Stimulated activated CD4-positive, alpha-beta T cell treated with anti-CD3 and anti-CD28 coated beads, Interleukin-2, amount 100 ng/mL, for 48 hours (primary cell): ENCODE measurements around the gene CRELD1.
A peak's percentile ranks its signal among the peaks of the same experiment; 100 is the strongest.
"Not testable (repeated sequence)": the region's sequence is repeated elsewhere in the genome, so short reads cannot be mapped to it uniquely, and the experiment has no call there.

Experiments used
- DNase-seq, 2 donors: peaks; one replicate each; pipeline ENCODE4 v3.0.0-alpha.2; 2020

The CRELD1 gene, protein sequence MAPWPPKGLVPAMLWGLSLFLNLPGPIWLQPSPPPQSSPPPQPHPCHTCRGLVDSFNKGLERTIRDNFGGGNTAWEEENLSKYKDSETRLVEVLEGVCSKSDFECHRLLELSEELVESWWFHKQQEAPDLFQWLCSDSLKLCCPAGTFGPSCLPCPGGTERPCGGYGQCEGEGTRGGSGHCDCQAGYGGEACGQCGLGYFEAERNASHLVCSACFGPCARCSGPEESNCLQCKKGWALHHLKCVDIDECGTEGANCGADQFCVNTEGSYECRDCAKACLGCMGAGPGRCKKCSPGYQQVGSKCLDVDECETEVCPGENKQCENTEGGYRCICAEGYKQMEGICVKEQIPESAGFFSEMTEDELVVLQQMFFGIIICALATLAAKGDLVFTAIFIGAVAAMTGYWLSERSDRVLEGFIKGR

DNA sequence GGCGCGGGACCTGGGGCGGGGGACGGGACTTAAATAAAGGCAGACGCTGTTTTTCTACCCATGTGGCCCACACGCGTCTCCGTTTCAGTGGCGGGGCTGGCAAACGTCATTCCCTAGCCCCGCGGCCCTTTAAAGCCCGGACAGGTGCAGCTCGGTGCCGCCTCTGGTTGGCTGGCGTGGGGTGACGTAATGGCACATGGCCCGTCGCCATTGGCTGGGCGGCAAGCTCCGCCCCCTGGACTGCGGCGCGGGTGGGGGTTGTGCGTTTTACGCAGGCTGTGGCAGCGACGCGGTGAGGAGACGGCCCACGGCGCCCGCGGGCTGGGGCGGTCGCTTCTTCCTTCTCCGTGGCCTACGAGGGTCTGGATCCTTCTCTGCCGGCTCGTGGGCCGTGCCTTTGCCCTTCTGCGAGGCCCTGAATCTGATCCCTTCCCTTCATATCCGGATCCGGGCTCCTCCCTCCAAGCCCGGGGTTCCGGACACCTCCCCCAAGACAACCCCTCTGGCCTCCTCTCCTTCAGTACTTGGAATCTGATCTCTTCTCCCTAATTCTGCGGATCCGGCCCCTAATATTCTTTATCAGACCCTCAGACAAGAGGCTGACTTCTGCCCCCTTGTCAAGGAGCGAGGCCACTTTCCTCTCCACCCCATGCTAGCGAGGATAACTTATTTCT, at the start of gene CRELD1:
Gene CRELD1 (plus strand): TSS at position 274 of the 674 bp plus-strand sequence. CDS start 605 bp downstream, outside the sequence.
- DNase-seq: peak; percentile 94 to 96

DNA sequence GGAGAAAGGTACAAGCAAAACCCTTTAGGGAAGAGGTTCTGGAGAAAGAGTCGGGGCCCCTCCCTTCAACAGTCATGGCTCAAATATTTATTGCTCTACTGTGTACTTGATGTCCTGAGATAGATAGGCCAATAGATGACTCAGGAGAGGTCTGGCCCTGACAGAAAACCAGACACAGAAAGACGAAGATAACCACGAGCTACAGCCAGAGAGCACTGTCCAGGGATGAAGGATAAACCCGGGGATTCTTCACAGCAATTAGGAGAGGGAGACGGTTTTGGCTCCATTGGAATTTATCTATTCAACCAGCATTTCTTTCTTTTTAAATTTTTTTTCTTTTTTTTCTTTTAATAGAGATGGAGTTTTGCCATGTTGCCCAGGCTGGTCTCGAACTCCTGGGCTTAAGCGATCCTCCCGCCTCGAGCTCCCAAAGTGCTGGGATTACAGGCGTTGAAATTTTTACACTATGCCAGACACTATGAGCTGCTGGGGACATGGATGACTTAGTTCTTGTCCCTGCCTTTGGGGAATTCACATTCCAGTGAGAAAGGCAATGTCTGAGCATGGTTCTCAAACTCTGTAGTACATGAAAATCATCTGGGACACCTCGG, 49.0 kb upstream of the CRELD1 start:
- no peak for DNase-seq

DNA sequence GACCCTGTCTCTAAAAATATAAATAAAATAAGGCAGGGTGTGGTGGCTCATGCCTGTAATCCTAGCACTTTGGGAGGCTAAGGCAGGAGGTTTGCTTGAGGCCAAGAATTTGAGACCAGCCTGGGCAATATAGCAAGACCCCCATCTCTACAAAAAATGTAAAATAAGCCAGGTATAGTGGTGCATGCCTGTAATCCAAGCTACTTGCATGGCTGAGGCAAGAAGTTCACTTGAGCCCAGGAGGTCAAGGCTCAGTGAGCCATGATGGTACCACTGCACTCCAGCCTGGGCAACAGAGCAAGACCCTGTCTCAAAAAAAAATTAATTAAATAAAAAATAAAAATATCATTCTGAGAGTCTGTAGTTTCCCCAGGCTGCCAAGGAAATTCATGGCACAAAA, 47.3 kb upstream of the CRELD1 start:
- no peak for DNase-seq

DNA sequence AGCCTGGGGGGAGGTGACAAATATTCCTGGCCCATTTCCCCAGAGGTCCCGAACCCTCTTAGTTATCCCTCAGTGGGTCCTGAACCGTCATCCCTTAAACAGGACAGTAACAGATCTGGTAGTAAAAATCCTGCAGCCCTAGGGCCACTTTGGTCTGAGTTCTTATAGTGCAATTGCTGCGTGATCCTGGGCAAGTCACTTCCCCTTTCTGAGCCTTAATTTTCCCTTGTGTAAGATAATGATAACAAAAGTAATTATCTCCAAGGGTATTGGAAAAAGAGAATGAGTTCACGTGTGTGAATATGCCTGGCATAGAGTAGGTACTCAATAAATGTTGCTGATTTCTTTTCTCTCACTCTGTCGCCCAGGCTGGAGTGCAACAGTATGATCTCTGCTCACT, 46.2 kb upstream of the CRELD1 start:
- no peak for DNase-seq

DNA sequence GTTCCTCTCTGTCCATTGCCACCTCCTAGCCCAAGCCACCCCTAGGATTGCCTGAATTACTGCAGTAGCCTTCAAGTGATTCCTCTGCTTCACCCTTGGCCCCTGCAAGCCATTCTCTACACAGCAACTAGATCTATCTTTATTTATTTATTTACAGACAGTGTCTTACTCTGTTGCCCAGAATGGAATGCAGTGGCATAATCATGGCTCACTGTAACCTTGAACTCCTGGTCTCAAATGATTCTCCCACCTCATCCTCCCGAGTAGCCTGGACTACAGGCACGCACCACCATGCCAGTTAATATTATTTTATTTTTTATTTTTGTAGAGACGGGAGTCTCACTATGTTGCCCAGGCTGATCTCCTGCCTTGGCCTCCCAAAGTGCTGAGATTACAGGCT, 45.1 kb upstream of the CRELD1 start:
- DNase-seq: no peak

DNA sequence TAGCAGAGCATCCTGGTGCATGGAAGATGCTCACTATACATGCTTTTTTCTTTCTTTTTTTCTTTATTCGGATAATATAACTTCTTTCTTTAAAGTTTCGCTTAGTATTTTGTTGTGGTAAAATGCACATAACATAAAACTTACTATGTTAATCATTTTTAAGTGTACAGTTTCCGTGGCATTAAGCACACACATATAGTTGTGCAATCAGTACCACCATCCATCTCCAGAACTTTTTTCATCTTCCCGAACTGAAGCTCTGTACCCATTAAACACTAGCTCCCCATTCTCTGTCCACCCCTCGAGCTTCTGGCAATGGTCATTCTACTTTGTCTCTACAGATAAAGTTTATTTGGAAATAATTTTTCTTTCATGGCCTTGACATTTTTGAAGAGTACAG, 44.2 kb upstream of the CRELD1 start:
- DNase-seq: no peak

DNA sequence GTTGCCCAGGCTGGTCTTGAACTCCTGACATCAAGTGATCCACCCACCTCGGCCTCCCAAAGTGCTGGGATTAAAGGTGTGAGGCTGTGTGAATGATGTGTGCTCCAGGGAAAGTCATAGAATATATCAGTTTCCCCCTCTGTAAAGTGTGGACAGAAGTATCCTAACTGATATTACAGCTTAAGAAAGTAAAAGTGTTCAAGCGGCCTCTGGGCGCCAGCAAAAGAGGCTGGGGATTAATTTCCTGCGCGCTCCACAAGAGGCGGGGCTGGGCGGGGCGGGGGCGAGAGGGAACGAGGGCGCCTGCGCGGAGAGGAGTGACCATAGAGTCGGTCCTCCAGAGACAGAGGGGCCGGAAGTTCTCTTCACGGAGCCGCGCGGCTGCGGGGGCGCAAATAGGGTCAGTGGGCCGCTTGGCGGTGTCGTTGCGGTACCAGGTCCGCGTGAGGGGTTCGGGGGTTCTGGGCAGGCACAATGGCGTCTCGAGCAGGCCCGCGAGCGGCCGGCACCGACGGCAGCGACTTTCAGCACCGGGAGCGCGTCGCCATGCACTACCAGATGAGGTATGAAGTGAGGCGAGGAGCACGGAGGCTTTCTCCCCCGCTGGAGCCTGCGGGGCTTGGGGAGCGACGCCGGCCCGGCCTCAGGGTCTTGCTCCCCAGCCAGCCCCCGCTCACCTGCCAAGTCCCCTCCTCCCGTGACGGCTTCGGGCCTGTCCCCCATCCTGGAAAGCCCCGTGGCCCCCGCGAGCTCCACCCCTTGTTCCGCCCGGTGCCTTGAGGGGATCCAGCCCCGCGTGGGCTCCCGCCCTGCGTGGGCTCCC, 43.2 kb upstream of the CRELD1 start, which contains the start of gene JAGN1:
Gene JAGN1 (plus strand): TSS at position 362 of the 823 bp plus-strand sequence. CDS start 113 bp downstream, at position 475.
- DNase-seq: peak; percentile 89 to 92

DNA sequence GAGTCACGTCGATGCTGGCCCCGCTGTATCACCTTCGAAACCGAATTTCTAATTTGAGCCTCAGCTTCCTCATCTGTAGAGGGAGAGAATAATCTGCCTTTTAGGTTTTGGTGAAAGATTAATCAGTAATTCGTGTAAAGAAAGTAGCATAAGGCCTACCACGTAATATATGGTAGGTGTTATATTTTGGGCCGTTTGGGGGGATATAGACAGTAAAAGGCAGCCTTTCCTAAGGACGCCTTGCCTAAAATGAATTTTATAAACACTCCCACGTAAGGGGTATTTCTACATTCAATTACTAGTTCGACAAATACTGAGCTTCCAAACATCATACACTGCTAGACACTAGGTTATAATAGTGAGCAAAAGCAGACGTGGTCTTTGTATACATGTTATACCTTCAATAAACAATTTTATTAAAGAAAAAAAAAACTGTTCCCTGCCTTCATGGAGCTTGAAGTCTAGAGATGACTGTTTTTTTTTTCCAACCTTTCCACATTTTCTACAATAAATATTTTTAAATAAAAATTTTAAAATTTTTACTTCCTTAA, 42.5 kb upstream of the CRELD1 start:
- no peak for DNase-seq

DNA sequence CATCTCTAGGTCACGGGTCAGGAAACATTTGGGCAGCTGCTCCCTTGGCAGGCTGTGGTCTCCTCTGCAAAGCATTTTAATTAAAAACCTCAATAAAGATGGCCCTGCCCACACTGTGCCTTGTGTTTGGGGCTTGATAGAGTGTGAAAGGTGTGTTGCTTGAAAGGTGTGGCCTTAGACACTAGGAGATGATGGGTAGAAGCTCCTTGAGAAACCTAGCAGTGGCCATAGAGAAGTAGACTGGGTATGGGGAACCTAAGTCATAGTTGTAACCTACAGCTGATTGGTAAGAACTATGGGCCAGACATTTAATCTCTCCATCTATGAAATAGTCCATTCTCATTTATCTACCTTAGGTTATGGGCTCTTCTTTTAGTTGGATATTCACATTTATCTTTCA, 39.9 kb upstream of the CRELD1 start:
- DNase-seq: no peak

DNA sequence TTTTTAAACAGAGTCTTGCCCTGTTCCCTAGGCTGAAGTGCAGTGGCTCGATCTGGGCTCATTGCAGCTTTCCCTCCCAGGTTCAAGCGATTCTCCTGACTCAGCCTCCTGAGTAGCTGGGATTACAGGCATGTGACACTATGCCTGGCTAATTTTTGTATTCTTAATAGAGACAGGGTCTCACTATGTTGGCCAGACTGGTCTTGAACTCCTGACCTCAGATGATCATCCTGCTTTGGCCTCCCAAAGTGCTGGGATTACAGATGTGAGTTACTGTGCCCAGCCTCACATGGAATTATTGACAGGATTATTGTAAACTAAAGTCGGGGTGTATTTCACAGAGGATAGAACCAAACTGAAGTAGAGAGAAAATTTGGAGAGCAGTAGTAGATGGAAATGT, 37.9 kb upstream of the CRELD1 start:
- DNase-seq: not testable (repeated sequence)

DNA sequence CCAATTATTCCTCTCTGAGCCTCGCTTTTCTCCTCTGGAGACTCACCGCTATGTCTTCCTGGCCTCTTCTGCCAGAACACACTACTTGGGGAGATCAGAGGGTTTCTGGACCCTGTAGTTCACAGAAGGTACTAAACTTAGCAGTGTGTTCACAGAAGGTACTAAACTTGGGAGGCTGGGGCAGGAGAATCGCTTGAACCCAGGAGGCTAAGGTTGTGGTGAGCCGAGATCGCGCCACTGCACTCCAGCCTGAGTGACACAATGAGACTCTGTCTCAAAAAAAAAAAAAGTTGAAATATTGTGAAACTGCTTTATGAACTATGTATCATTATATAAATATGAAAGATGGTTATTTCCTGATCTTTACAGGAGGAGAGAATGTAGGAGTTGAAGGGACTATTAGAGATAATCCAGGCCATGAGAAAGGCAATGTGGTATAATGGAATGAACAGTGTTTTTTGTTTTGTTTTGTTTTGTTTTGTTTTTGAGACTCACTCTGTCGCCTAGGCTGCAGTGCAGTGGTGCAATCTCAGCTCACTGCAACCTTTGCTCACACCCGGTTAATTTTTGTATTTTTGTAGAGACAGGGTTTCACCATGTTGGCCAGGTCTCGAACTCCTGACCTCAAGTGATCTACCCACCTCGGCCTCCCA, 36.8 kb upstream of the CRELD1 start:
- DNase-seq: not testable (repeated sequence)

DNA sequence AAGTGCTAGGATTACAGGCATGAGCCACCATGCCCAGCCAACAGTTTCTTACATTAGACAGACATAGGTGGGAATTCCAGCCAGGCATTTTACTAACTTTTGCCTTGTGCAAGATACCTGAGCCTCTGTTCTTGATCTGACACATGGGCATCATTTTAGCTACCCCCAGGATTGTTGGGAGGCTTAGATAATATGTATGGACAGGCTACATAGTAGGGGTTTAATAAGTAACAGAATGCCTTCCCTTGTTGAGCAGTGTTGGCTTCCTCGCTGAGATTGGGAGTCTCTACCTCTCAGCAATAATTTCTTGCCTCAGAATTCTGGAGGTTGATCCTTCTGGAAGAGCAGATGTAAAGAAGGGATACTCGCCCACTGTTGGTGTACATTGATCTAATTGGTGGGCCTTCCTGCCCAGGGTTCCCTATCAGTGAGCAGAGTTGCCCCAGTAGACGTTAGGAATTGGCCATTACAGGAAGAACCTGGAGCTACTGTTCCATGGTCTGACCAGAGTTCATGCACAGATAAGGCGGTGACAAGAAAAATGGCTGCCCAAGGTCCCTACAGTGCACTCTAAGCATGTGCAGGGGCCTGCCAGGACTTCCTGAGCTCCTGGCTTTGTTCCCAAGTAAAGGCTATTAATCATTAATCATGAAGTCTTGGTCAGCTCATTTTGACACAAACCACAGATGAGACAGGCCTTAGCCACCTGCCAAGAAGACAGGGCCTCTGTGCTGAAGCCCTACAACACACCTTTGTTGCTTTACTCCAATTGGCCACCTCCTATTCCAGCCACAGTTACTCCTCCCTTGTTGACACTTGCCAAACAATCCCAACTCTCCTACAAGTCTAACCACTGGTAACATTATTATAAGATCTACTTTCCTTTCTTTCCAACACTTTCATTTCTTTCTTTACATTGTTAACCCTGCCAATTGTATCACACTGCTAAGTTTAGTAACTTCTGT, 35.9 kb upstream of the CRELD1 start:
- no peak for DNase-seq

DNA sequence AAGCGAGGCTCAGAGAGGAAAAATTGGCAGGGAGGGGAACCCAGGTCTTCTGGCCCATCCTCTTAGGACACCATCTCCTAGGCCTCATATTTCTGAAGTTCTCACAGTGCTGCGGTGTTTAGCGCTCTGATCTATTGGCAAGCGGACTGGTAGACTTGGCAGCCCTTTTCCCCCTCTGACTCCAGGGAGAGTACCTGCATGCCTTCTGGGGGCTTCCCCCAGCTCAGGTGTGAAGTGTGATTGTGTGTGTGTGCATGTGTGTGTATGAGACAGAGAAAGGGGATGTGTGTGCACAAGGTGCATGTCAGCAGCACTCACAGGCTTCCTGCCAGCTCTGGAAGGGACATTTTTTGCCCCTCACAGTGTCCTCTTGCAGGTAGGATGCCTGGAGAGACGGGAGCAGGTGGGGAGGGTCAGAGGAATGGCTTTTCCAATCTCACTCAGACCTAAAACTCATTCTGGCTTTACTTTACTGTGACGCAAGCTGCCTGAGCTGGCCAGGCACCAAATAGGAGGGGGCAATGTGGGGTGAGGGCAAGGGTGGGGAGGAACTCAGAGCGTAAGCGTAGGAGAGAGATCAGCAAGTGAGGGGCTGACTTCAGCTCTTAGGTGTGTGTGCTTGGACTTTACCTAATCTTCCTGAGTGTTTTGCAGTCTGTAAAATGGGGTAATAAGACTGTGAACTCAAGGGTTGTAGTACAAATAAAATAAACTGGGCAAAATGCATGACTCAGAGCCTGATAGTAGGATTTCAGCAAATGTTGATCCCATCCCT, 35.0 kb upstream of the CRELD1 start:
- DNase-seq: no peak

DNA sequence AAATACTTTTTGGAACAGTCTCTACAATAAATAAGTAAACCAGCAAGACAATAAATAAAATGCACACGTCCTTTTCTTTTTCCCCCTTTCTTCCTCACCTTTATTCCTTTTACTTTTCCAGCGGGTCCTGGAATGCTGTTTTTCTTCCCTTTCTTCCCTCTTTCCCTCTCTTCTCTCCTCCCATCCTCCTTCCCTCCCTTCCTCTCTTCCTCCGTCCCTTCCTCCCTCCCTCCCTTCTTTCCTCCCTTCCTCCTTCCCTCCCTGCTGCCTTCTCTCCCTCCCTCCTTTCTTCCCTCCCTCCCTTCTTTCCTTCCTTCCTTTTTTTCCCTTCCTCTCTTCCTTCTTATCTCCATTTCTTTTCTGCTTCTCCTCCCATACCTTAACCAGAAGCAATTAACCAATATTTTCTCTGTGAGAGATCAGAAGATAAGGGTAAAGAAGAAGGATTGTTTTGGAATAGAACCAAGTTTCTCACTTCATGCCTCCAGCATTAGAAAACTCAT, 34.3 kb upstream of the CRELD1 start:
- no peak for DNase-seq

DNA sequence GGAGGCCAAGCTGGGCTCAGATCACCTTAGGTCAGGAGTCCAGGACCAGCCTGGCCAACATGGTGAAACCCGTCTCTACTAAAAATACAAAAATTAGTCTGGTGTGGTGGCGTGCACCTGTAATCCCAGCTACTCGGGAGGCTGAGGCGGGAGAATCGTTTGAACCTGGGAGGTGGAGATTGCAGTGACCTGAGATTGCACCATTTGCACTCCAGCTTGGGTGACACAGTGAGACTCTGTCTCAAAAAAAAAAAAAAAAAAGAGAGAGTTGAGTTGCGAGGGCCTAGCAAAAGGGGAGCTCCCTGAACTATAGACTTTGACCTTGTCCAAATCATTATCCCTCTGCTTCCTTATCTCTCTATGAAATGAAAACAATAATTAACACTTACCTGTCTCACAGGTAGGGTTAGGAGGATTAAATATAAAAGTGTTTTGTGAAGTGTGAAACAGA, 32.6 kb upstream of the CRELD1 start:
- not testable (repeated sequence) for DNase-seq

DNA sequence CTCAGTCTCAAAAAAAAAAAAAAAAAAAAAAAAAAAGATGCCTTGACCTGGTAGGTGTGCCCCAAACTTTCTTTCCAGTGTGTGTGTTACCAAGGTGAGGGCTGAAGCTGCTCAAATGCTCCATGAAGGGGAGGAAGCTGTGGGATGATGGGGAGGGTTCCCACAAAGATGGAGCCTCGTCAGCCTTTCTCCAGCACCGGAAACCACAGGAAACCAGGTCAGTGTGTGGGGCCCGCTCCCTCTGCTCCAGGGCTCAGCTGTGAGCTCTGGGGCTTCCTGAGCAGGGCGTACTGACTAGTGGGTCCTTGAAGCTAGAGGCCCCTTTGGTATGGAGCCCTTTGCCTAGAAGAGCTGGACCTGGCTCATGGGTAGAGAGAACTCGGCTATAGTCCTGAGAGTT, 31.7 kb upstream of the CRELD1 start:
- no peak for DNase-seq

DNA sequence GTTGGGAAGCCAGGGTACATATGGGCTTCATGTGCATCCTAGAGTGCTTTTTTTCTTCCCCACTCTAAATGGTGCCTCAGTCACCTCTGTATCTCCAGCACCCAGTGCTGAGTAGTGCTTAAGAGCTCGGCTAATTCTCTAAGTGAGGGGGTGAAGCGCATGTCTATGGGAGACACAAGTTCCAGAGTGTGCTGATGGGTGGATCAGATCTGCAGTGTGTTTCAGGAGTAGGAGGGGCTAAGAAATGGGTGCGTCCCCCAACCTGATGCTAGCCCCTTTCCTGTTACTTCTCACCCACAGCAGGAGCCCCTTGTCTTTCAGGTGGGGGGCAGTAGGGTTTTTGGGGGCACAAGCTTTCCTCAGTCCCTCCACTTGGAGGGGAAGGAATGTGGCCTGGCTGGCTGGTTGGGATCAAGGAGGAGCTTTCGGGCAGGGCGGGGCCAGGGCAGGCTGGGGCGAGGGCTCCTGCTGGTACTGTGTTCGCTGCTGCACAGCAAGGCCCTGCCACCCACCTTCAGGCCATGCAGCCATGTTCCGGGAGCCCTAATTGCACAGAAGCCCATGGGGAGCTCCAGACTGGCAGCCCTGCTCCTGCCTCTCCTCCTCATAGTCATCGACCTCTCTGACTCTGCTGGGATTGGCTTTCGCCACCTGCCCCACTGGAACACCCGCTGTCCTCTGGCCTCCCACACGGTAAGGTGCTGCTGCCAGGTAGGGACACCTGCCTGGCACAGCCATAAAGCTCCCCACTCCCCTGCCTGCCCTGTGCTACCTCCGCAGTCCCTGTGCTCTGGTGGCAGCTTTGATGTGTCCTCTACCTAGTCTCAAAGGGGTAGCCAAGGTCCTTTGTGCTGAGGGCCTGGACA, 31.0 kb upstream of the CRELD1 start, which contains the start of gene IL17RE:
Gene IL17RE (plus strand): TSS at position 477 of the 866 bp plus-strand sequence. CDS start 85 bp downstream, at position 562.
- no peak for DNase-seq

DNA sequence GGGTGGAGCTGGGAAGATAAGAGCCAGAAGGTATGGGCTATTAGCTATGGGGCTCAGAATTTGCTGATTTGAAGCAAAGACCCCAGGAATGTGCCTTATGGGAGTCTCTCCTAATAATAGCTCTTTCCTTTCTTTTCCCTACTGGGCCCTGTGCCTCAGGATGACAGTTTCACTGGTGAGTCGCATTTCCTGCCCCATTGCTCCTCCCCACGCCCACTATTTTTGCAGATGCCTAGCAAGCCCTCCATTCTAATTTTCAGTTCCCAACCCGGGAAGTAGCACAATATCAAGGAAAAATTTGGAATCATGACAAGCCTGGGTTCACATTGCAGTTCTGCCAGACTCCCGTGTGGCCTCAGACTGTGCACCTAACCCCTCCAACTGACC, 30.4 kb upstream of the CRELD1 start:
- DNase-seq: no peak
